Astrocyte (in vitro differentiated cells and primary cell): ENCODE results near the gene ADAMTS12.

Source experiments
- CTCF ChIP-seq: IDR thresholded peaks from 2 replicates; pipeline ENCODE4 v1.5.1; 2011; ENCODE audit warnings: low read depth, mild to moderate bottlenecking, inconsistent platforms, low read length, moderate library complexity; ENCODE audit not compliant: insufficient read depth
- EZH2 ChIP-seq: IDR thresholded peaks from 2 replicates; pipeline ENCODE4 v1.6.1; 2012; ENCODE audit warnings: mild to moderate bottlenecking, low read length, inconsistent platforms; ENCODE audit not compliant: insufficient read depth

GRCh38 chr5:33516421-33516820, 375.4 kb downstream of the ADAMTS12 start:
- TF ChIP-seq CTCF (no peak), EZH2 (no peak)
